ENCODE measurements around the gene FAM13A.

FAM13A gene

DNA sequence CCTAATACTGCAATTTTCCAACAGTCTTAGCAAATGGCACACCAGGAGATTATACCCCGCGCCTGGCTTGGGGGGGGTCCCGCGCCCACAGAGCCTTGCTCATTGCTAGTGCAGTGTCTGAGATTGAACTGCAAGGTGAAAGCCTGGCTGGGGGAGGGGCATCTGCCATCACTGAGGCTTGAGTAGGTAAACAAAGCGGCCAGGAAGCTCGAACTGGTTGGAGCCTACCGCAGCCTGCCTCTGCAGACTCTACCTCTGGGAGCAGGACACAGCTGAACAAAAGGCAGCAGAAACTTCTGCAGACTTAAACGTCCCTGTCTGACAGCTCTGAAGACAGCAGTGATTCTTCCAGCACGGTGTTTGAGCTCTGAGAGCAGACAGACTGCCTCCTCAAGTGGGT lies 186.6 kb downstream of the FAM13A start:
- no peak for TF ChIP-seq EZH2phosphoT487 (IDR thresholded peaks at IDR 0.05; ENCODE audit: low read length)
- no peaks in the 10 kb centered on the region for H3K9me2 ChIP-seq (replicated peaks; ENCODE audit: insufficient read depth, low read length)
- H2AFZ ChIP-seq (ENCODE audit: low read length), result no peak overlapping the region
- H3K4me2 ChIP-seq (ENCODE audit: low read depth, low read length), result no peak overlapping the region
- DNase-seq, result no peak
- no peak overlapping the region for H3K27ac ChIP-seq (ENCODE audit: low read length)
- H4K20me1 ChIP-seq (ENCODE audit: insufficient read depth, low read length), result no peaks in the 10 kb centered on the region
- H3F3A ChIP-seq (ENCODE audit: insufficient read depth, low read length), result peaks cover 9% of the 10 kb centered on the region; the same call in 1 of the 2 replicates
- H3K79me2 ChIP-seq (ENCODE audit: low read length), result no peaks in the 10 kb centered on the region
- no peak overlapping the region for H3K9ac ChIP-seq (ENCODE audit: low read length)
- no peak overlapping the region for H3K4me3 ChIP-seq (ENCODE audit: low read length)
- no peaks in the 10 kb centered on the region for H3K27me3 ChIP-seq (replicated peaks; ENCODE audit: insufficient read depth, low read length)
- peaks cover 13% of the 10 kb centered on the region for H3K4me1 ChIP-seq (ENCODE audit: low read length)
- H3K9me3 ChIP-seq (replicated peaks; ENCODE audit: insufficient read depth, low read length), result no peaks in the 10 kb centered on the region
- H3K36me3 ChIP-seq (replicated peaks; ENCODE audit: insufficient read depth, low read length), result no peaks in the 10 kb centered on the region

DNA sequence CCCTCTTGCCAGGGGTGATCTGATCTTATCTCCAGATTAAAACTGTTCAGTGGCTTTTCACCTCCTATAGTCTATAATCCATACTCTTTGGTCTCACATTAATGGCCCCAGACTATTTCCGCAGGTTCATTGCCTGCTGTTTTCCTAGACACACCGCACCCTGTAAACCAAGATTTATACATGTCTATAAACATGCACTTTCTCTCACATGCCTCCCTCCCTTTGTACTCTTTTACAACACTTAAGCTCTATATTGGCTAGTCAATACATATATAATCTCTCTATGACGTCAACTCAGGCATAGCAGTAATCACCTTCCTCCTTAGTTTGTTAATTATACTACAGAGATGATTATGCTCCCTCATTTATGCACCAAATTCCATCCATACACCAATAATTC lies 188.5 kb downstream of the FAM13A start:
- no peak for DNase-seq
- Histone ChIP-seq H3K36me3 (replicated peaks; ENCODE audit: insufficient read depth, low read length) (no peaks in the 10 kb centered on the region), H4K20me1 (ENCODE audit: insufficient read depth, low read length) (no peaks in the 10 kb centered on the region), H3K4me1 (ENCODE audit: low read length) (peaks cover 13% of the 10 kb centered on the region), H3K4me2 (ENCODE audit: low read depth, low read length) (no peak overlapping the region), H3K9ac (ENCODE audit: low read length) (no peak overlapping the region), H3K4me3 (ENCODE audit: low read length) (no peak overlapping the region), H3F3A (ENCODE audit: insufficient read depth, low read length) (peaks cover 9% of the 10 kb centered on the region; the same call in 1 of the 2 replicates), H3K27me3 (replicated peaks; ENCODE audit: insufficient read depth, low read length) (no peaks in the 10 kb centered on the region), H3K79me2 (ENCODE audit: low read length) (no peaks in the 10 kb centered on the region), H2AFZ (ENCODE audit: low read length) (no peak overlapping the region), H3K9me3 (replicated peaks; ENCODE audit: insufficient read depth, low read length) (no peaks in the 10 kb centered on the region), H3K27ac (ENCODE audit: low read length) (no peak overlapping the region), H3K9me2 (replicated peaks; ENCODE audit: insufficient read depth, low read length) (no peaks in the 10 kb centered on the region)
- TF ChIP-seq EZH2phosphoT487 (IDR thresholded peaks at IDR 0.05; ENCODE audit: low read length) (no peak), EZH2 (optimal IDR thresholded peaks at IDR 0.05; ENCODE audit: low read depth, low read length) (no peak)
- TF ChIP-seq, protein P1, sequence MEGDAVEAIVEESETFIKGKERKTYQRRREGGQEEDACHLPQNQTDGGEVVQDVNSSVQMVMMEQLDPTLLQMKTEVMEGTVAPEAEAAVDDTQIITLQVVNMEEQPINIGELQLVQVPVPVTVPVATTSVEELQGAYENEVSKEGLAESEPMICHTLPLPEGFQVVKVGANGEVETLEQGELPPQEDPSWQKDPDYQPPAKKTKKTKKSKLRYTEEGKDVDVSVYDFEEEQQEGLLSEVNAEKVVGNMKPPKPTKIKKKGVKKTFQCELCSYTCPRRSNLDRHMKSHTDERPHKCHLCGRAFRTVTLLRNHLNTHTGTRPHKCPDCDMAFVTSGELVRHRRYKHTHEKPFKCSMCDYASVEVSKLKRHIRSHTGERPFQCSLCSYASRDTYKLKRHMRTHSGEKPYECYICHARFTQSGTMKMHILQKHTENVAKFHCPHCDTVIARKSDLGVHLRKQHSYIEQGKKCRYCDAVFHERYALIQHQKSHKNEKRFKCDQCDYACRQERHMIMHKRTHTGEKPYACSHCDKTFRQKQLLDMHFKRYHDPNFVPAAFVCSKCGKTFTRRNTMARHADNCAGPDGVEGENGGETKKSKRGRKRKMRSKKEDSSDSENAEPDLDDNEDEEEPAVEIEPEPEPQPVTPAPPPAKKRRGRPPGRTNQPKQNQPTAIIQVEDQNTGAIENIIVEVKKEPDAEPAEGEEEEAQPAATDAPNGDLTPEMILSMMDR (IDR thresholded peaks at IDR 0.05; ENCODE audit: low read length), result no peak

- no peaks in the 10 kb centered on the region for H3K9me3 ChIP-seq (replicated peaks; ENCODE audit: insufficient read depth, low read length)
- peak overlapping the region; percentile 71 for H2AFZ ChIP-seq (ENCODE audit: low read length)
- no peak overlapping the region for H3K4me3 ChIP-seq (ENCODE audit: low read length)
- H3K27ac ChIP-seq (ENCODE audit: low read length), result peak overlapping the region; percentile 66
- H3K4me1 ChIP-seq (ENCODE audit: low read length), result peaks cover 13% of the 10 kb centered on the region
- H3K9ac ChIP-seq (ENCODE audit: low read length), result no peak overlapping the region
- no peaks in the 10 kb centered on the region for H3K79me2 ChIP-seq (ENCODE audit: low read length)
- H3F3A ChIP-seq (ENCODE audit: insufficient read depth, low read length), result peaks cover 9% of the 10 kb centered on the region; the same call in 1 of the 2 replicates
- no peaks in the 10 kb centered on the region for H3K27me3 ChIP-seq (replicated peaks; ENCODE audit: insufficient read depth, low read length)
- no peaks in the 10 kb centered on the region for H3K9me2 ChIP-seq (replicated peaks; ENCODE audit: insufficient read depth, low read length)
- peak; percentile 63 for DNase-seq
- H3K4me2 ChIP-seq (ENCODE audit: low read depth, low read length), result peak overlapping the region; percentile 44
- TF ChIP-seq EZH2phosphoT487 (IDR thresholded peaks at IDR 0.05; ENCODE audit: low read length) (no peak), EZH2 (optimal IDR thresholded peaks at IDR 0.05; ENCODE audit: low read depth, low read length) (no peak)
- TF ChIP-seq, protein P1 (IDR thresholded peaks at IDR 0.05; ENCODE audit: low read length), result no peak
- H4K20me1 ChIP-seq (ENCODE audit: insufficient read depth, low read length), result no peaks in the 10 kb centered on the region
- H3K36me3 ChIP-seq (replicated peaks; ENCODE audit: insufficient read depth, low read length), result no peaks in the 10 kb centered on the region
Observed at GRCh38 chr4:88866862-88867550, 190.0 kb downstream of the FAM13A start.

- Histone ChIP-seq H3F3A (ENCODE audit: insufficient read depth, low read length) (peaks cover 9% of the 10 kb centered on the region; the same call in 1 of the 2 replicates), H3K4me2 (ENCODE audit: low read depth, low read length) (no peak overlapping the region), H3K9ac (ENCODE audit: low read length) (no peak overlapping the region), H3K9me2 (replicated peaks; ENCODE audit: insufficient read depth, low read length) (no peaks in the 10 kb centered on the region), H4K20me1 (ENCODE audit: insufficient read depth, low read length) (no peaks in the 10 kb centered on the region), H3K4me3 (ENCODE audit: low read length) (no peak overlapping the region), H3K27ac (ENCODE audit: low read length) (no peak overlapping the region), H3K27me3 (replicated peaks; ENCODE audit: insufficient read depth, low read length) (no peaks in the 10 kb centered on the region), H3K4me1 (ENCODE audit: low read length) (peaks cover 13% of the 10 kb centered on the region), H3K36me3 (replicated peaks; ENCODE audit: insufficient read depth, low read length) (no peaks in the 10 kb centered on the region), H3K9me3 (replicated peaks; ENCODE audit: insufficient read depth, low read length) (no peaks in the 10 kb centered on the region), H3K79me2 (ENCODE audit: low read length) (no peaks in the 10 kb centered on the region), H2AFZ (ENCODE audit: low read length) (no peak overlapping the region)
- no peak for DNase-seq
- no peak for TF ChIP-seq EZH2phosphoT487 (IDR thresholded peaks at IDR 0.05; ENCODE audit: low read length)
- TF ChIP-seq, protein P1 (IDR thresholded peaks at IDR 0.05; ENCODE audit: low read length), result no peak
- no peak for TF ChIP-seq EZH2 (optimal IDR thresholded peaks at IDR 0.05; ENCODE audit: low read depth, low read length)
Observed at GRCh38 chr4:88865466-88865865, 191.5 kb downstream of the FAM13A start.

Measured in MM.1S (cell line).